ENCODE measurements around the gene PEPD. TPM values are rescaled to one million over a fixed set of nuclear protein-coding genes. Genes with fewer than 3 reads are reported as not detected.

The PEPD gene
- total and polyA plus RNA-seq, 10 of the 15 experiments (the other 5 are each of a cell fraction or from before 2014, with no cell fraction given): 1.4 to 52.0 (median 20.2) TPM

GRCh38 chr19:33477781-33478180 is 43.8 kb downstream of the PEPD start:
- H4K20me1 ChIP-seq (ENCODE audit: control insufficient read depth, insufficient read depth): no peaks in the 10 kb centered on the region; the same call in 1 of the 2 replicates
- no peak for DNase-seq (ENCODE audit: low read depth, low spot score)
- ChIA-PET RAD21 (ENCODE audit: unreplicated experiment) (no interaction called here), CTCF (no interaction called here), SMC1A (ENCODE audit: uncharacterized antibody, unreplicated experiment) (no interaction called here), POLR2A (no interaction called here)
- no peaks in the 10 kb centered on the region for H3K27me3 ChIP-seq (replicated peaks in 1 of 2; ENCODE audit: control insufficient read depth in 2 of 2, insufficient read depth in 2 of 2, low read length in 1 of 2)
- FAIRE-seq: no peak
- ATAC-seq: no peak
- H3K4me2 ChIP-seq (ENCODE audit: control insufficient read depth, insufficient read depth): no peak overlapping the region
- H3K9ac ChIP-seq (ENCODE audit: control insufficient read depth, insufficient read depth, low read length): no peak overlapping the region
- TF ChIP-seq NRF1 (conservative IDR thresholded peaks at IDR 0.05; ENCODE audit: low read depth, low read length): no peak
- TF ChIP-seq MXI1 (IDR thresholded peaks at IDR 0.05; ENCODE audit: low read depth, low read length): no peak
- TF ChIP-seq YY1 (IDR thresholded peaks at IDR 0.05; ENCODE audit: low read depth, low read length): no peak
- no peak for TF ChIP-seq POLR2A (IDR thresholded peaks at IDR 0.05; ENCODE audit: low read depth, low read length)
- TF ChIP-seq CBX3 (IDR thresholded peaks at IDR 0.05; ENCODE audit: borderline replicate concordance, low read depth): no peak
- TF ChIP-seq NKRF (conservative IDR thresholded peaks at IDR 0.05): no peak
- intact Hi-C loops (cut with micrococcal nuclease; ENCODE audit: unreplicated experiment) (no loop called here), in situ Hi-C loops (cut with MboI) (no loop called here)
- H3K27ac ChIP-seq (ENCODE audit: control insufficient read depth, insufficient read depth): no peak overlapping the region
- BruUV-seq (replicated peaks): no TSS peak
- H3K9me3 ChIP-seq (replicated peaks; ENCODE audit: control insufficient read depth, insufficient read depth, low read length): no peaks in the 10 kb centered on the region
- no peak overlapping the region for H3K4me3 ChIP-seq
- WGBS (ENCODE audit: insufficient coverage, insufficient replicate concordance, low lambda C conversion rate, missing lambda C conversion rate): 88% methylated on average over 10 of the region's 10 CpGs
- no peaks in the 10 kb centered on the region for H3K79me2 ChIP-seq (ENCODE audit: control insufficient read depth, insufficient read depth, low read length)
- H2AFZ ChIP-seq (ENCODE audit: control insufficient read depth, low read depth, low read length): no peak overlapping the region
- no peaks in the 10 kb centered on the region for H3K36me3 ChIP-seq (ENCODE audit: control insufficient read depth in 2 of 2, insufficient read depth in 2 of 2, low read length in 1 of 2)
- no peaks in the 10 kb centered on the region for H3K4me1 ChIP-seq (ENCODE audit: control insufficient read depth, insufficient read depth, low read length)

- intact Hi-C loops (cut with micrococcal nuclease; ENCODE audit: unreplicated experiment): no loop called here
Measured at GRCh38 chr19:33476151-33476707, 45.4 kb downstream of the PEPD start.

More at GRCh38 chr19:33476151-33476707, 45.4 kb downstream of the PEPD start:
- ChIA-PET CTCF (no interaction called here), RAD21 (ENCODE audit: unreplicated experiment) (interaction anchor here (0.5 kb wide), 1 partner anchor 293 kb away, joined by 4 read pairs; no protein-coding TSS in a partner anchor), POLR2A (no interaction called here), SMC1A (ENCODE audit: uncharacterized antibody, unreplicated experiment) (no interaction called here)
- no peaks in the 10 kb centered on the region for H3K27me3 ChIP-seq (replicated peaks in 1 of 2; ENCODE audit: control insufficient read depth in 2 of 2, insufficient read depth in 2 of 2, low read length in 1 of 2)
- no peak overlapping the region for H3K4me2 ChIP-seq (ENCODE audit: control insufficient read depth, insufficient read depth)
- H4K20me1 ChIP-seq (ENCODE audit: control insufficient read depth, insufficient read depth): no peaks in the 10 kb centered on the region; the same call in 1 of the 2 replicates
- in situ Hi-C loops (cut with MboI): no loop called here
- H3K9me3 ChIP-seq (replicated peaks; ENCODE audit: control insufficient read depth, insufficient read depth, low read length): no peaks in the 10 kb centered on the region
- no peaks in the 10 kb centered on the region; a peak in 1 of 4 replicates for H3K36me3 ChIP-seq (ENCODE audit: control insufficient read depth in 2 of 2, insufficient read depth in 2 of 2, low read length in 1 of 2)
- no peaks in the 10 kb centered on the region for H3K79me2 ChIP-seq (ENCODE audit: control insufficient read depth, insufficient read depth, low read length)
- TF ChIP-seq TCF12 (IDR thresholded peaks at IDR 0.05; ENCODE audit: low read depth, low read length): no peak
- no peak for TF ChIP-seq NBN (IDR thresholded peaks at IDR 0.05)
- no peak for TF ChIP-seq NR2C2 (IDR thresholded peaks at IDR 0.05; ENCODE audit: borderline replicate concordance, control insufficient read depth, insufficient read length, low read depth)
- TF ChIP-seq ATF7 (IDR thresholded peaks at IDR 0.05; ENCODE audit: low read depth): no peak
- no peak for TF ChIP-seq FOS (IDR thresholded peaks at IDR 0.05; ENCODE audit: borderline replicate concordance, extremely low read depth, insufficient read length)
- TF ChIP-seq IRF3 (IDR thresholded peaks at IDR 0.05): no peak
- ATAC-seq: no peak
- H2AFZ ChIP-seq (ENCODE audit: control insufficient read depth, low read depth, low read length): no peak overlapping the region
- DNase-seq (ENCODE audit: low read depth, low spot score): no peak
- FAIRE-seq: no peak
- no peak overlapping the region for H3K9ac ChIP-seq (ENCODE audit: control insufficient read depth, insufficient read depth, low read length)
- WGBS (ENCODE audit: insufficient coverage, insufficient replicate concordance, low lambda C conversion rate, missing lambda C conversion rate): 94% methylated on average over 11 of the region's 11 CpGs
- H3K4me1 ChIP-seq (ENCODE audit: control insufficient read depth, insufficient read depth, low read length): no peaks in the 10 kb centered on the region
- no peak overlapping the region for H3K27ac ChIP-seq (ENCODE audit: control insufficient read depth, insufficient read depth)
- H3K4me3 ChIP-seq: no peak overlapping the region
- BruUV-seq (replicated peaks): no TSS peak
